ENCODE measurements around the gene SCFD2. TPM values are rescaled to one million over a fixed set of nuclear protein-coding genes. Genes with fewer than 3 reads are reported as not detected.

The SCFD2 gene
- total and polyA plus RNA-seq, 2 experiments from 2014 or later = 13.2 to 15.9 TPM

GRCh38 chr4:52932591-52933470 is 433.0 kb downstream of the SCFD2 start:
- Histone ChIP-seq H3K27ac (no peak overlapping the region), H3K9me3 (ENCODE audit: low read depth) (no peaks in the 10 kb centered on the region), H3K4me1 (ENCODE audit: low read depth) (no peaks in the 10 kb centered on the region), H3K27me3 (no peaks in the 10 kb centered on the region), H3K4me3 (no peak overlapping the region), H3K36me3 (no peaks in the 10 kb centered on the region)
- peak in 1 of 2 donors; percentile 26 for DNase-seq (ENCODE audit: low read depth in 1 of 2, low spot score in 1 of 2)
- TF ChIP-seq CTCF (IDR thresholded peaks at IDR 0.05; ENCODE audit: low read depth, low read length) = no peak

GRCh38 chr4:52931243-52931642 is 434.6 kb downstream of the SCFD2 start:
- no peak for DNase-seq (ENCODE audit: low read depth in 1 of 2, low spot score in 1 of 2)
- Histone ChIP-seq H3K27ac (peak overlapping the region; percentile 18), H3K4me1 (ENCODE audit: low read depth) (peaks cover 7% of the 10 kb centered on the region), H3K4me3 (no peak overlapping the region), H3K27me3 (no peaks in the 10 kb centered on the region), H3K9me3 (ENCODE audit: low read depth) (no peaks in the 10 kb centered on the region), H3K36me3 (no peaks in the 10 kb centered on the region)
- no peak for TF ChIP-seq CTCF (IDR thresholded peaks at IDR 0.05; ENCODE audit: low read depth, low read length)

GRCh38 chr4:52926196-52926974 is 439.5 kb downstream of the SCFD2 start:
- H3K4me1 ChIP-seq (ENCODE audit: low read depth) = peaks cover 24% of the 10 kb centered on the region
- H3K27me3 ChIP-seq = no peaks in the 10 kb centered on the region
- TF ChIP-seq CTCF (IDR thresholded peaks at IDR 0.05; ENCODE audit: low read depth, low read length) = no peak
- DNase-seq (ENCODE audit: low read depth in 1 of 2, low spot score in 1 of 2) = no peak
- no peak overlapping the region for H3K4me3 ChIP-seq
- H3K36me3 ChIP-seq = no peaks in the 10 kb centered on the region
- no peaks in the 10 kb centered on the region for H3K9me3 ChIP-seq (ENCODE audit: low read depth)
- peak overlapping the region; percentile 85 for H3K27ac ChIP-seq

GRCh38 chr4:52925531-52925968 is 440.3 kb downstream of the SCFD2 start:
- peak; percentile 37 to 52 for DNase-seq (ENCODE audit: low read depth in 1 of 2, low spot score in 1 of 2)
- Histone ChIP-seq H3K27me3 (no peaks in the 10 kb centered on the region), H3K9me3 (ENCODE audit: low read depth) (no peaks in the 10 kb centered on the region), H3K4me3 (no peak overlapping the region), H3K27ac (peak overlapping the region; percentile 85), H3K4me1 (ENCODE audit: low read depth) (peaks cover 24% of the 10 kb centered on the region), H3K36me3 (no peaks in the 10 kb centered on the region)
- TF ChIP-seq CTCF (IDR thresholded peaks at IDR 0.05; ENCODE audit: low read depth, low read length) = no peak

GRCh38 chr4:52919461-52919860 is 446.4 kb downstream of the SCFD2 start:
- Histone ChIP-seq H3K27me3 (no peaks in the 10 kb centered on the region), H3K27ac (no peak overlapping the region), H3K9me3 (ENCODE audit: low read depth) (no peaks in the 10 kb centered on the region), H3K36me3 (no peaks in the 10 kb centered on the region), H3K4me1 (ENCODE audit: low read depth) (peaks cover 15% of the 10 kb centered on the region), H3K4me3 (no peak overlapping the region)
- no peak for TF ChIP-seq CTCF (IDR thresholded peaks at IDR 0.05; ENCODE audit: low read depth, low read length)
- DNase-seq (ENCODE audit: low read depth in 1 of 2, low spot score in 1 of 2) = no peak

Data from cardiac muscle cell (in vitro differentiated cells and primary cell).